Neural progenitor cell (in vitro differentiated cells): Measurements from ENCODE around the gene SEPTIN6. TPM values are rescaled to one million over a fixed set of nuclear protein-coding genes. Genes with fewer than 3 reads are reported as not detected.

Source experiments
- DNase-seq: peaks from one replicate; pipeline ENCODE4 v3.0.0-alpha.2; 2016; ENCODE audit warnings: low spot score
- H2AFZ ChIP-seq: fragments of 200-600 bp; sonication (generic); replicated peaks from 2 replicates; pipeline ENCODE4 v1.6.1; 2016; ENCODE audit warnings: antibody characterized with exemption
- H3F3A ChIP-seq: fragments of 200-600 bp; sonication (generic); 2 replicates; pipeline ENCODE4 v1.6.1; 2016; ENCODE audit warnings: antibody characterized with exemption, low read depth
- H3K27ac ChIP-seq: fragments of 200-600 bp; sonication (generic); 2 replicates; pipeline ENCODE4 v1.5.1; 2016; ENCODE audit warnings: mild to moderate bottlenecking
- H3K27me3 ChIP-seq: fragments of 200-600 bp; sonication (generic); 2 replicates; pipeline ENCODE4 v1.6.1; 2016; ENCODE audit warnings: mild to moderate bottlenecking, moderate library complexity
- H3K36me3 ChIP-seq: fragments of 200-600 bp; sonication (generic); 2 replicates; pipeline ENCODE4 v1.5.1; 2016
- H3K4me1 ChIP-seq: fragments of 200-600 bp; sonication (generic); 2 replicates; pipeline ENCODE4 v1.6.1; 2016; ENCODE audit warnings: mixed run types
- H3K4me2 ChIP-seq: fragments of 200-600 bp; sonication (generic); 2 replicates; pipeline ENCODE4 v1.6.1; 2016
- H3K4me3 ChIP-seq: fragments of 200-600 bp; sonication (generic); 2 replicates; pipeline ENCODE4 v1.5.1; 2016
- H3K79me2 ChIP-seq: fragments of 200-600 bp; sonication (generic); 2 replicates; pipeline ENCODE4 v1.6.1; 2016; ENCODE audit warnings: low read depth
- H3K9ac ChIP-seq: fragments of 200-600 bp; sonication (generic); 2 replicates; pipeline ENCODE4 v1.6.1; 2016
- H3K9me3 ChIP-seq: fragments of 200-600 bp; sonication (generic); 2 replicates; pipeline ENCODE4 v1.5.1; 2016; ENCODE audit warnings: low read depth
- H4K20me1 ChIP-seq: fragments of 200-600 bp; sonication (generic); 2 replicates; pipeline ENCODE4 v1.6.1; 2016; ENCODE audit warnings: low read depth
- H3K27ac Mint-ChIP-seq: 3 replicates; pipeline ENCODE4 v1.8.0; 2021; ENCODE audit warnings: mixed read lengths
- H3K27me3 Mint-ChIP-seq: 2 replicates; pipeline ENCODE4 v1.8.0; 2022; ENCODE audit warnings: low read depth, mild to moderate bottlenecking, inconsistent platforms, moderate library complexity, mixed read lengths; ENCODE audit not compliant: insufficient read depth
- H3K36me3 Mint-ChIP-seq: 3 replicates; pipeline ENCODE4 v1.8.0; 2021; ENCODE audit warnings: mixed read lengths
- H3K4me1 Mint-ChIP-seq: 3 replicates; pipeline ENCODE4 v1.8.0; 2021; ENCODE audit warnings: mixed read lengths
- H3K4me3 Mint-ChIP-seq: 3 replicates; pipeline ENCODE4 v1.8.0; 2021; ENCODE audit warnings: mild to moderate bottlenecking, moderate library complexity, mixed read lengths
- H3K9me3 Mint-ChIP-seq: 3 replicates; pipeline ENCODE4 v1.8.0; 2020; ENCODE audit warnings: mixed read lengths
- EZH2 ChIP-seq: fragments of 200-600 bp; sonication (generic); IDR thresholded peaks from 2 replicates; pipeline ENCODE4 v1.6.1; 2017; ENCODE audit warnings: antibody characterized with exemption, mild to moderate bottlenecking, moderate library complexity
- EZH2phosphoT487 ChIP-seq: fragments of 200-600 bp; sonication (generic); IDR thresholded peaks from 2 replicates; pipeline ENCODE4 v1.6.1; 2017; ENCODE audit warnings: antibody characterized with exemption
- total RNA-seq: library from RNA; depleted of rRNA; stranded (reverse); fragments of >200 nt; gene quantifications from 2 replicates; pipeline ENCODE4 v1.2.3, GENCODE V29; 2015; ENCODE audit warnings: low replicate concordance
- TF ChIP-seq, protein P1 (sequence below): fragments of 200-600 bp; sonication (generic); IDR thresholded peaks from 2 replicates; pipeline ENCODE4 v1.5.1; 2017; ENCODE audit warnings: antibody characterized with exemption, mild to moderate bottlenecking

The SEPTIN6 gene
- total RNA-seq, 1 donor from 2014 or later: 19.4 TPM

DNA sequence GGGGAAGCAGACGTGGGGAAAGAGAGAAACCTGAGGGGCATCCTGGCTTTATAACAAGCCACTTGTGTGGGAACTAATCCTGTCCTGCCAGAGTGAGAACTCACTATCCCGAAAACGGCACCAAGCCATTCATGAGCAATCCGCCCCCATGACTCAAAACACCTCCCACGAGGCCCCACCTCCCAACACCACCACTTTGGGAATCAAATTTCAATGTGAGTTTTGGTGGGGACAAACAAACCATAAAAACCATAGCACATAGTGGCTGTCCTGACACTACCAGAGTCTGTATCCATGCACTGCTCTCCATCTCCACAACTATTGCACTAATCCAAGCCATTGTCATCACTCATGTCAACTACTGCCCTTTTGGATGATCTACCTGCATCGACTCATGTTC is 28.5 kb upstream of the SEPTIN6 start:
- H2AFZ ChIP-seq: no peak overlapping the region
- H3K79me2 ChIP-seq: no peaks in the 10 kb centered on the region
- H3K4me3 Mint-ChIP-seq: no peak overlapping the region
- no peaks in the 10 kb centered on the region for H3K36me3 ChIP-seq
- no peak for DNase-seq
- no peak overlapping the region for H3K4me3 ChIP-seq
- no peak for TF ChIP-seq EZH2
- TF ChIP-seq, protein P1, sequence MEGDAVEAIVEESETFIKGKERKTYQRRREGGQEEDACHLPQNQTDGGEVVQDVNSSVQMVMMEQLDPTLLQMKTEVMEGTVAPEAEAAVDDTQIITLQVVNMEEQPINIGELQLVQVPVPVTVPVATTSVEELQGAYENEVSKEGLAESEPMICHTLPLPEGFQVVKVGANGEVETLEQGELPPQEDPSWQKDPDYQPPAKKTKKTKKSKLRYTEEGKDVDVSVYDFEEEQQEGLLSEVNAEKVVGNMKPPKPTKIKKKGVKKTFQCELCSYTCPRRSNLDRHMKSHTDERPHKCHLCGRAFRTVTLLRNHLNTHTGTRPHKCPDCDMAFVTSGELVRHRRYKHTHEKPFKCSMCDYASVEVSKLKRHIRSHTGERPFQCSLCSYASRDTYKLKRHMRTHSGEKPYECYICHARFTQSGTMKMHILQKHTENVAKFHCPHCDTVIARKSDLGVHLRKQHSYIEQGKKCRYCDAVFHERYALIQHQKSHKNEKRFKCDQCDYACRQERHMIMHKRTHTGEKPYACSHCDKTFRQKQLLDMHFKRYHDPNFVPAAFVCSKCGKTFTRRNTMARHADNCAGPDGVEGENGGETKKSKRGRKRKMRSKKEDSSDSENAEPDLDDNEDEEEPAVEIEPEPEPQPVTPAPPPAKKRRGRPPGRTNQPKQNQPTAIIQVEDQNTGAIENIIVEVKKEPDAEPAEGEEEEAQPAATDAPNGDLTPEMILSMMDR: no peak
- TF ChIP-seq EZH2phosphoT487: no peak
- H3K27ac ChIP-seq: no peak overlapping the region
- no peak overlapping the region for H3K9ac ChIP-seq
- no peaks in the 10 kb centered on the region for H3K9me3 ChIP-seq
- no peaks in the 10 kb centered on the region for H3F3A ChIP-seq
- no peaks in the 10 kb centered on the region for H4K20me1 ChIP-seq
- no peak overlapping the region for H3K27ac Mint-ChIP-seq
- H3K27me3 ChIP-seq: no peaks in the 10 kb centered on the region
- no peaks in the 10 kb centered on the region for H3K27me3 Mint-ChIP-seq
- no peaks in the 10 kb centered on the region for H3K36me3 Mint-ChIP-seq
- no peaks in the 10 kb centered on the region for H3K4me1 Mint-ChIP-seq
- peaks cover 3% of the 10 kb centered on the region for H3K9me3 Mint-ChIP-seq
- no peaks in the 10 kb centered on the region for H3K4me1 ChIP-seq
- no peak overlapping the region for H3K4me2 ChIP-seq

DNA sequence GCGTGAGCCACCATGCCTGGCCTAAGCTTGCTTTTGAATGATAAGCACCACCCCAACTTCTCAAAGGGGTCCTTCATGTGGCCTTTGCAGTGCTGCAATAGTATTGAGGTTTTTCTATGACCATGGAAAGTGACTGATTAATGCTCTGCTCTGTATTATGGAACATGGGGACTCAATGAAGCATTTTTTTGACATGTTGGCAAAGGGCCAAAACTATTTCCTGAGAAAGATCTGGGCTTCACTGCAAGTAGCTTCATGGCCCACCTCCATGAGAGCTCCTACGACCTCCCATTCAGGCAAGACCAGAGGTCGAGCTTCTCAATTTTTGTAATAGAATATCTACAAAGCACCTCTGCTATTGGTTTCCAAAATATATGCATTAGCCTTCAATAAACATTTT is 16.7 kb upstream of the SEPTIN6 start:
- Histone ChIP-seq H3K27ac (no peak overlapping the region), H3K9ac (no peak overlapping the region), H3F3A (no peaks in the 10 kb centered on the region), H2AFZ (no peak overlapping the region), H4K20me1 (no peaks in the 10 kb centered on the region), H3K36me3 (no peaks in the 10 kb centered on the region), H3K9me3 (no peaks in the 10 kb centered on the region), H3K4me3 (no peak overlapping the region), H3K79me2 (no peaks in the 10 kb centered on the region), H3K27me3 (no peaks in the 10 kb centered on the region), H3K4me1 (no peaks in the 10 kb centered on the region), H3K4me2 (no peak overlapping the region)
- no peaks in the 10 kb centered on the region for H3K36me3 Mint-ChIP-seq
- peaks cover 20% of the 10 kb centered on the region for H3K9me3 Mint-ChIP-seq
- H3K27ac Mint-ChIP-seq: no peak overlapping the region
- peaks cover 6% of the 10 kb centered on the region for H3K27me3 Mint-ChIP-seq
- no peak overlapping the region for H3K4me3 Mint-ChIP-seq
- no peaks in the 10 kb centered on the region for H3K4me1 Mint-ChIP-seq
- no peak for TF ChIP-seq EZH2phosphoT487
- TF ChIP-seq, protein P1: no peak
- TF ChIP-seq EZH2: no peak
- no peak for DNase-seq

DNA sequence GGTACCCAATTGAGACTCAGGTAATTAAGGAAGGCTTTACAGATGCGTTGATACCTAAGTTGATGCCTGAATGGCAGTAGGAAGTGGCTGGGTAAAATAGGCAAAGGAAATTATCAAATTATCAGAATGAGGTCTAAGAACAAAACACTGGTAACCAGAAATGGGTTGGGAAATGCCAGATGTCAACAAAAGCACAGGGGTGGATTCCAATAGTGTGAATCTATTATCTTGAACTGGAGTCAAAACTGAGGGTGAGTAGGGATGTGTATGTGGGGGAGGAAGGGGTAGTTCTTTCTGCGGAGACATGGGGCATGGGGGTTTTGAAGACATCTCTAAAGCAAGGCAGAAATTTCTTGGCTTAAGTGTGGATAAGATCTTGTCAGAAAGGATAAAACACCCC is 16.0 kb upstream of the SEPTIN6 start:
- H3K9me3 ChIP-seq: no peaks in the 10 kb centered on the region
- H3K9ac ChIP-seq: no peak overlapping the region
- no peaks in the 10 kb centered on the region for H3F3A ChIP-seq
- no peaks in the 10 kb centered on the region for H3K4me1 ChIP-seq
- H3K36me3 ChIP-seq: no peaks in the 10 kb centered on the region
- H2AFZ ChIP-seq: no peak overlapping the region
- H3K9me3 Mint-ChIP-seq: peaks cover 15% of the 10 kb centered on the region
- no peaks in the 10 kb centered on the region for H3K27me3 ChIP-seq
- no peak overlapping the region for H3K27ac ChIP-seq
- H3K4me2 ChIP-seq: no peak overlapping the region
- peaks cover 6% of the 10 kb centered on the region for H3K27me3 Mint-ChIP-seq
- H4K20me1 ChIP-seq: no peaks in the 10 kb centered on the region
- no peaks in the 10 kb centered on the region for H3K79me2 ChIP-seq
- TF ChIP-seq EZH2 (no peak), EZH2phosphoT487 (no peak)
- TF ChIP-seq, protein P1: no peak
- H3K4me1 Mint-ChIP-seq: no peaks in the 10 kb centered on the region
- DNase-seq: no peak
- no peak overlapping the region for H3K4me3 Mint-ChIP-seq
- H3K27ac Mint-ChIP-seq: no peak overlapping the region
- no peaks in the 10 kb centered on the region for H3K36me3 Mint-ChIP-seq
- no peak overlapping the region for H3K4me3 ChIP-seq

DNA sequence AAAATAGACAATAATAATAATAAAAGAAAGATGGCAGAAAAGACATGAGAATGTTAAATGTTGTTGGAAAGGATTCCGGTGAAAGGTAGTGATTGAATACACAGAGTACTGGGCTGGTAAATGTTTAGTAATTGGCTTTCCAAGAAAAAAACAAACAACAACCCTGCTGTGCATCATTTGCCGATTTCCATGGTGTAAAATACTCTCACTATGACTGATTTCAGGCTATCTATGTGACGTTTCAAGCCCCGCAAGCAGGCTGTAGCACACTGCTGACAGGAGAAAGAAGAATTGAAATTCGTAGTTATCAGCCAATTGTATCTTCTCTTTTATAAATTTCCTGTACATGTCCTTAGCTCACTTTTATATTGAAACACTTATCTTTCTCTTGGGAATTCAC is 13.6 kb upstream of the SEPTIN6 start:
- Histone ChIP-seq H3K4me2 (no peak overlapping the region), H3K36me3 (no peaks in the 10 kb centered on the region), H3F3A (no peaks in the 10 kb centered on the region), H3K79me2 (no peaks in the 10 kb centered on the region), H3K9me3 (no peaks in the 10 kb centered on the region), H3K27ac (no peak overlapping the region), H4K20me1 (no peaks in the 10 kb centered on the region), H2AFZ (no peak overlapping the region), H3K27me3 (no peaks in the 10 kb centered on the region), H3K9ac (no peak overlapping the region), H3K4me1 (no peaks in the 10 kb centered on the region), H3K4me3 (no peak overlapping the region)
- no peak for TF ChIP-seq EZH2phosphoT487
- TF ChIP-seq EZH2: no peak
- TF ChIP-seq, protein P1: no peak
- no peak overlapping the region for H3K4me3 Mint-ChIP-seq
- DNase-seq: no peak
- no peak overlapping the region for H3K27ac Mint-ChIP-seq
- H3K4me1 Mint-ChIP-seq: no peaks in the 10 kb centered on the region
- peaks cover 12% of the 10 kb centered on the region for H3K9me3 Mint-ChIP-seq
- no peaks in the 10 kb centered on the region for H3K36me3 Mint-ChIP-seq
- H3K27me3 Mint-ChIP-seq: peaks cover 6% of the 10 kb centered on the region
